Duodenal mucosa (tissue), 2 donors: ENCODE data around the gene CD70.
"Not testable (repeated sequence)": the region's sequence is repeated elsewhere in the genome, so short reads cannot be mapped to it uniquely, and the experiment has no call there.

ENCODE experiments used
- H3K27ac ChIP-seq: one replicate; pipeline ENCODE4 v1.7.0; 2013; ENCODE audit warnings: low read depth, low read length
- H3K27me3 ChIP-seq, 2 donors: one replicate each; pipeline ENCODE4 v1.7.0; 2013; ENCODE audit warnings: low read length in 2 of 2, control low read depth in 1 of 2; ENCODE audit not compliant: insufficient read depth in 2 of 2, control insufficient read depth in 1 of 2
- H3K36me3 ChIP-seq, 2 donors: one replicate each; pipeline ENCODE4 v1.7.0; 2013; ENCODE audit warnings: low read length in 2 of 2, control low read depth in 1 of 2; ENCODE audit not compliant: insufficient read depth in 2 of 2, control insufficient read depth in 1 of 2
- H3K4me1 ChIP-seq, 2 donors: one replicate each; pipeline ENCODE4 v1.7.0; 2013; ENCODE audit warnings: low read length in 2 of 2, control low read depth in 1 of 2; ENCODE audit not compliant: insufficient read depth in 2 of 2, control insufficient read depth in 1 of 2
- H3K4me3 ChIP-seq, 2 donors: one replicate each; pipeline ENCODE4 v1.7.0; 2013; ENCODE audit warnings: low read length in 2 of 2, low read depth in 1 of 2
- H3K9ac ChIP-seq, 2 donors: one replicate each; pipeline ENCODE4 v1.7.0; 2013; ENCODE audit warnings: low read length in 2 of 2, low read depth in 1 of 2
- H3K9me3 ChIP-seq, 2 donors: one replicate each; pipeline ENCODE4 v1.7.0; 2013; ENCODE audit warnings: low read length in 2 of 2, control low read depth in 1 of 2; ENCODE audit not compliant: control insufficient read depth in 1 of 2

Gene CD70

DNA sequence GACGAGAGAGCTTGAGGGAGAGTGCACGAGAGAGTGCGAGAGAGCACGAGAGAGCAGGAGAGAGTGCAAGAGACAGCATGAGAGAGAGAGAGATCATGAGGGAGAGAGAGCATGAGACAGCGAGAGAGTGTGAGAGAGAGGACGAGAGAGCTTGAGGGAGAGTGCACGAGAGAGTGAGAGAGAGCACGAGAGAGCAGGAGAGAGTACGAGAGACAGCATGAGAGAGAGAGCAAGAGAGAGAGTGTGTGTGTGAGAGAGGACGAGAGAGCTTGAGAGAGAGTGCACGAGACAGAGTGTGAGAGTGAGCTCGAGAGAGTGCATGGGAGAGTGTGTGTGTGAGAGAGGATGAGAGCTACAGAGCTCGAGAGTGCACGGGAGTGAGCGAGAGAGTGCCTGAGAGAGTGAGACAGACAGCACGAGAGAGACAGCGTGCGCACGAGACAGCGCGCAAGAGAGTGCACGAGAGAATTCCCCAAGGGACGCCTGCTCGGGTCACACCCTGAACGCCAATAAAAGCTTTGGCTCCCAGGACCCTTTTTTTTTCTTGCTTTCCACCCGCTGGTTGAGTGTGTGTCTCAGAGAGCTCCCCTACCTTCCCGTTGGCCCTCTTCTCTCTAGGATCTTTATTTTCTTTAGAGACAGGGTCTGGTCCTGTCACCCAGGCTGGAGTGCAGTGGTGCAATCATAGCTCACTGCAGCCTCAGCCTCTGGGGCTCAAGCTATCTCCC is 3.7 kb downstream of the CD70 start:
- H3K9me3 ChIP-seq: no peaks in the 10 kb centered on the region
- peaks cover 27 to 28% of the 10 kb centered on the region in 2 donors for H3K27me3 ChIP-seq
- no peaks in the 10 kb centered on the region for H3K36me3 ChIP-seq
- H3K4me1 ChIP-seq: peaks cover 0 to 11% of the 10 kb centered on the region in 2 donors
- no peak overlapping the region for H3K9ac ChIP-seq
- peak overlapping the region in 1 of 2 donors; percentile 23 for H3K4me3 ChIP-seq
- H3K27ac ChIP-seq: no peak overlapping the region

DNA sequence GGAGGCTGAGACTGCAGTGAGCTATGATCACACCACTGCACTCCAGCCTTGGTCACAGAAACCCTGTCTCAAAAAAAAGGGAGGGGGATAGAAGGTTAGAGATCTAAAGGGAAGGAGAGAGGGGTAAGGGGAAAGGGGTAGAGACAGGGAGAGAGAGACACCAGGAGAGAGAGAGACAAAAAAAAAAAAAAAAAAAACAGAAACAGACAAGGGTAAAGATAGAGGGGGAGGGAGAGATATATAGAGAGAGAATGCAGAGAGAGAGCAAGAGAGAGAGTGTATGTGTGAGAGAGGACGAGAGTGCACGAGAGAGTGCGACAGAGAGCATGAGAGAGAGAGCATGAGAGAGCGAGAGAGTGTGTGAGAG is 4.2 kb downstream of the CD70 start:
- H3K4me3 ChIP-seq: no peak overlapping the region
- H3K27ac ChIP-seq: no peak overlapping the region
- H3K36me3 ChIP-seq: no peaks in the 10 kb centered on the region
- peaks cover 0 to 11% of the 10 kb centered on the region in 2 donors for H3K4me1 ChIP-seq
- H3K27me3 ChIP-seq: peaks cover 27 to 28% of the 10 kb centered on the region in 2 donors
- no peak overlapping the region for H3K9ac ChIP-seq
- no peaks in the 10 kb centered on the region for H3K9me3 ChIP-seq

DNA sequence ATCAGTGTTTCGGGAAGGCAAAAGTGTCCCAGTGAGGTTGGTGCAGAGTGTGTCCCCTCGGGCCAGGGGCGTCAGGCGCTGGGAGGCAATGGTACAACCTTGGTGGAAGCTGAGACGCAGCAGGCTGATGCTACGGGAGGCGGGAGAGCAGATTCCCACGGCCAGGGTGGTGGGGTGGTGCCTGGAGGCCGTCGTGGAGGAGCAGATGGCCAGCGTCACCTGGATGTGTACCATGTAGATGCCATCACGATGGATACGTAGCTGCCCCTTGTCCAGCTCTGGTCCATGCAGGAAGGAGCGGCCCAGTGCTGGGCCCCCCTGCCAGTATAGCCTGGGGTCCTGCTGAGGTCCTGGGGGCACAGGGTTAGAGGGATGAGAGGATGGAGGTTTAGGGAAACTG is 4.9 kb downstream of the CD70 start:
- Histone ChIP-seq H3K27me3 (peaks cover 25 to 28% of the 10 kb centered on the region in 2 donors), H3K9me3 (no peaks in the 10 kb centered on the region), H3K9ac (no peak overlapping the region)

GRCh38 chr19:6582515-6583484 is 8.2 kb downstream of the CD70 start:
- not testable (repeated sequence) for H3K36me3 ChIP-seq, H3K4me1 ChIP-seq, H3K9me3 ChIP-seq, H3K9ac ChIP-seq, H3K4me3 ChIP-seq, H3K27ac ChIP-seq
- H3K27me3 ChIP-seq: peaks cover 11 to 16% of the 10 kb centered on the region in 2 donors

More for the DNA sequence above, 4.9 kb downstream of the CD70 start:
- Histone ChIP-seq H3K4me1 (peaks cover 0 to 11% of the 10 kb centered on the region in 2 donors), H3K27ac (no peak overlapping the region), H3K4me3 (no peak overlapping the region), H3K36me3 (no peaks in the 10 kb centered on the region)

DNA sequence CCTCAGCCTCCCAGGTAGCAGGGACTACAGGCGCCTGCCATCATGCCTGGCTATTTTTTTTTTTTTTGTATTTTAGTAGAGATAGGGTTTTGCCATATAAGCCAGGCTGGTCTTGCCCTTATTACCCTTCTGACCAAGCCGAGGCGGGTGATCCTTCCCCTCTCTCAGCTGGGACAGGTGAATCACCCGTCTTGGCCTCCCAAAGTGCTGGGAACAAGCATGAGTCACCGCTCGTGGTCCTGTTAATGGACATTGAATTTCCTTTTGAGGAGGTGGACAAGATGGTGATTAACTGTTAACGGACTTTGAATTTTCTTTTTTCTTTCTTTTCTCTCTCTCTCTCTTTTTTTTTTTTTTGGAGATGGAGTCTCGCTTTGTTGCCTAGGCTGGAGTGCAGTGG is 10.6 kb downstream of the CD70 start:
- H3K36me3 ChIP-seq: no peaks in the 10 kb centered on the region

GRCh38 chr19:6579450-6580178 is 11.3 kb downstream of the CD70 start:
- Histone ChIP-seq H3K9me3 (no peaks in the 10 kb centered on the region), H3K9ac (no peak overlapping the region), H3K27me3 (no peaks in the 10 kb centered on the region), H3K27ac (no peak overlapping the region), H3K4me1 (peaks cover 4 to 9% of the 10 kb centered on the region in 2 donors), H3K4me3 (no peak overlapping the region), H3K36me3 (no peaks in the 10 kb centered on the region)

More for the DNA sequence above, 10.6 kb downstream of the CD70 start:
- Histone ChIP-seq H3K27ac (no peak overlapping the region), H3K9ac (no peak overlapping the region), H3K4me3 (no peak overlapping the region), H3K4me1 (peaks cover 4 to 9% of the 10 kb centered on the region in 2 donors), H3K9me3 (no peaks in the 10 kb centered on the region), H3K27me3 (no peaks in the 10 kb centered on the region)

DNA sequence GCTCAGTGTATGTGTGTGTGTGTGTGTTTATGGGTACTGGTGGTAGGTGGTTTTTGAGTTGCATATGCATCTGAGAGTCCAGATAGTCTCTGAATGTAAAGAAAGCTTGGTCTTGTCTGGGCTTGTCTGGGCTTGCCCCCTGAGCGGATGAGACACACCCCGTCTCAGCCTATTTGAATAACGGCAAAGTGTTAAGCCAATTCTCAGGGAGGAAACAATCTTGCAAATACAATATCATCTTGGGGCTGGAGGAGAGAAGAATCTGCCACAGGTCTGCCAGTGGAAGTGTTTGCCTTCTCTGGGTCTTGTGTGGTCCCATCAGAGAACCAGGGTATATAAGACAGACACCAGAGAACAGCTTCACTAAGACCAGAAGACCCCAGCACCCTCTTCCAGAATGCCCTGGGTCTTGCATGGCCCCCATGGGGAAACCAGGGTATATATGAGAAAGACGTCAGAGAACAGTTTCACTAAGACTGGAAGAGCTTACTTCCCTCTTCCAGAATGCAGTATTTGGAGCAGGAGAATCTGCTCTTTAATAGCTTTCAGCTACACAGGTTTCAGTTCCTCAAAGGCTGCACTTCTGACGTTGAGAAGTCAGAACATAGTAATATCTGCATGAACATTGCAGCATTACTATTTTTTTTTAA is 13.3 kb downstream of the CD70 start:
- H3K9me3 ChIP-seq: no peaks in the 10 kb centered on the region
- no peak overlapping the region for H3K4me3 ChIP-seq
- H3K9ac ChIP-seq: no peak overlapping the region
- no peaks in the 10 kb centered on the region for H3K36me3 ChIP-seq
- H3K27me3 ChIP-seq: peaks cover 0 to 4% of the 10 kb centered on the region in 2 donors
- H3K27ac ChIP-seq: no peak overlapping the region
- H3K4me1 ChIP-seq: peaks cover 4 to 9% of the 10 kb centered on the region in 2 donors

- Histone ChIP-seq H3K9me3 (no peaks in the 10 kb centered on the region), H3K9ac (no peak overlapping the region), H3K27ac (no peak overlapping the region), H3K27me3 (peaks cover 0 to 4% of the 10 kb centered on the region in 2 donors), H3K4me3 (no peak overlapping the region), H3K4me1 (peaks cover 4 to 9% of the 10 kb centered on the region in 2 donors), H3K36me3 (no peaks in the 10 kb centered on the region)
Observed at GRCh38 chr19:6576869-6577475, 14.0 kb downstream of the CD70 start.

- Histone ChIP-seq H3K36me3 (no peaks in the 10 kb centered on the region), H3K9ac (no peak overlapping the region), H3K4me3 (no peak overlapping the region), H3K4me1 (peaks cover 4 to 9% of the 10 kb centered on the region in 2 donors), H3K27ac (no peak overlapping the region), H3K9me3 (no peaks in the 10 kb centered on the region), H3K27me3 (peaks cover 0 to 4% of the 10 kb centered on the region in 2 donors)
Observed at GRCh38 chr19:6573350-6573749, 17.6 kb downstream of the CD70 start.
